NCI-H146 (cell line): Measurements from ENCODE around the gene ITFG1.

Experiments
- DNase-seq: peaks from one replicate; lab custom pipeline; 2025; lab: John Stamatoyannopoulos, UW

The ITFG1 gene

GRCh38 chr16:47460711-47461597 lies at the start of gene ITFG1, which contains the start of gene PHKB:
Gene ITFG1 (minus strand): TSS chr16:47461063. CDS start chr16:47461045, 18 bp downstream.
Gene PHKB (plus strand): TSS chr16:47461331. CDS start chr16:47461351, 20 bp downstream.
- DNase-seq: peak; percentile 88

GRCh38 chr16:47507701-47508100 lies 46.8 kb upstream of the ITFG1 start:
- no peak for DNase-seq

DNA sequence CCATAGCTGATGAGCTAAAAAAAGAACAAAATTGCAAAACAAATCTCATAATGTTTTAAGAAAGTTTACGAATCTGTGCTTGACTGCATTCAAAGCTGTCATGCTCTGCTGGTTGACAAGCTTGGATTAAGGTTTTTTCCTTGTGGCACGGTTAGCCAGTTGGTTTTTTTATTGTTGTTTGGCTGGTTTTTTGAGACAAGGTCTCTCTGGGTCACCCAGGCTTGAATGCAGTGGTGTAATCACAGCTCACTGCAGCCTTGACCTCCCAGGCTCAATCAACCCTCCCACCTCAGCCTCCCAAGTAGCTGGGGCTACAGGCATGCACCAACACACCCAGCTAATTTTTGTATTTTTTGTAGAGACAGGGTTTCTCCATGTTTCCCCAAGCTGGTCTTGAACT lies 45.9 kb upstream of the ITFG1 start:
- no peak for DNase-seq

GRCh38 chr16:47504599-47504998 lies 43.7 kb upstream of the ITFG1 start:
- no peak for DNase-seq

DNA sequence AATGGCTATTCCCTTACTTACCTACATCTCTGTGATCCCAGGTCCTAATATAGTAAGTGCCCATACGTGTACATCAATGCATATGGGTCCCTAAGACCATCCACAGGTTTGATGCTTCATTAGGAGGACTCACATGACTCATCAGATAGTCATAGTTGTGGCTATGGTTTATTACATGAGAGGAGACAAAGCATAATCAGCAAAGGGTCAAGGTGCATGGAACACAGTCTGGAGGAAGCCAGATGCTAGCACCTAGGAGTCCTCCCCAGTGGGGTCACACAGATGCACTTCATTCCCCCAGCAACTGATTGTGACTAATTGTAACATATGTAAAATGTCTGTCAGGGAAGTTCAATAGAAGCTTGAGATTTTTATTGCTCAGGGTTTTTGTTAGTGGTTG lies 43.1 kb upstream of the ITFG1 start:
- DNase-seq: no peak

DNA sequence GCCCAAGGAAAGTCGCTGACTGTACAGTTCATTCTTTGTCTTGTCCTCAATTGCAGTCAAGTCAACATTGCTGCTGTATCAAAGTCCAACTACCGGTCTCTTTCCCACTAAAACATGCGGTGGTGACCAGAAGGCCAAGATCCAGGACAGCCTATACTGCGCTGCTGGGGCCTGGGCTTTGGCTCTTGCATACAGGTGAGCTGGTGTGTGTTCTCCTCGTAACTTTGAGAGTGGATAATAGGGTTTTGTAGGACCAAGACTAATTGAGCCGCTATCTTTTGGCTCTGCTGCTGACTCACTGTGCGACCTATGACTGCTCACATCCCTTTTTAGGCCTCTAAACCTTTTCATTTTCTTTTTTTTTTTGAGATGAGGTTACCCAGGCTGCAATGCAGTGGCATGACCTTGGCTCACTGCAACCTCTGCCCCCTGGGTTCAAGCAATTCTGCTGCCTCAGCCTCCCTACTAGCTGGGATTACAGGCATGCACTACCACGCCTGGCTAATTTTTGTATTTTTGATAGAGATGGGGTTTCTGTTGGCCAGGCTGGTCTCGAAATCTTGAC lies 38.9 kb upstream of the ITFG1 start:
- DNase-seq: no peak

- DNase-seq: no peak
These were observed 38.3 kb upstream of the ITFG1 start for GRCh38 chr16:47499080-47499699.

- DNase-seq: no peak
These were observed 32.8 kb upstream of the ITFG1 start for GRCh38 chr16:47493381-47494337.

DNA sequence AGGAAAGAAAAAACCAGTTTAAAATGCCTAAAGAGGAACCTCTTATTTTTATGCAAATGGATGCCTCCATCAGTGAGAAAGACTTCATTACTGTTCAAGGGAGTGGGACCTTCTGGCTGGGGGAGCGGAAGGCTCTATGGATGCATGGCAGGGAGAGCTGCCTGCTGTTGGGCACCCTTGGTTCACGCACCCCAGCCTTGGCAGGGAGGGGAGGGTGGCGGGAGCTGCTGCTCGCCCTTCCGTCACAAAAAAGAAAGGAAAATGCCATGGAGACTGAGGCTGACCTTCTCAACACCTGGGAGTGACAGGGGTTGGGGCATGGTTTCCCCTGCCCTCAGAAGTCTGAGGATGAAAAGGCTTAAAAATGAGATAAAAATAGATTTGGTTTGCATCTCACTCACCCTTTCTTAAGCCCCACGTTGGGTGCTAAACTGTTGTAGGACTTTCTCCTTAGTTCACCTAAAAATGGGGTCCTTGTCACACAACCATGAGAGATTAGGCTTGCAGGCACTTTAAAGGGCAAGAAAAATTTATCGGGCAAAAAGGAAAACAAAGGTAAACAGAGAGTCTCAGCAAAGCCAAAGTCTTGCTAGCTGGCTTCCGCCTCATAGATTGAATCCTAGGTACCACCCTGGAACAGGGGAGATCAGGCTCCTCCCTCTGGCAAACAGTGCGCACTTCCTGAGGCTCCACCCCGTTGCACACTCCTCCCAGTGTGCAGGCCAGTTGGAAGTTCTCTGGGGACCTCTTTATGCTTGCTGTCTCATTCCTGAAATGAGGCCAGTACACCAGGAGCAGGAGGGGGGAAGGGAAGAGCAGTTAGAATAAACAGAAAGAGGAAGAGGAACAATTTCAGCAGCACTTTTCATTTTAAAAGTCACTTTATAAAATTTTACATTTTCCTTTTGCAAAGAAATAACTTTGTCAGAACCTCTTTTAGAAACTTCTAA lies 31.8 kb upstream of the ITFG1 start:
- DNase-seq: no peak

- DNase-seq: no peak
These were observed 31.2 kb upstream of the ITFG1 start for GRCh38 chr16:47492036-47492427.

GRCh38 chr16:47490471-47490870 lies 29.6 kb upstream of the ITFG1 start:
- no peak for DNase-seq

DNA sequence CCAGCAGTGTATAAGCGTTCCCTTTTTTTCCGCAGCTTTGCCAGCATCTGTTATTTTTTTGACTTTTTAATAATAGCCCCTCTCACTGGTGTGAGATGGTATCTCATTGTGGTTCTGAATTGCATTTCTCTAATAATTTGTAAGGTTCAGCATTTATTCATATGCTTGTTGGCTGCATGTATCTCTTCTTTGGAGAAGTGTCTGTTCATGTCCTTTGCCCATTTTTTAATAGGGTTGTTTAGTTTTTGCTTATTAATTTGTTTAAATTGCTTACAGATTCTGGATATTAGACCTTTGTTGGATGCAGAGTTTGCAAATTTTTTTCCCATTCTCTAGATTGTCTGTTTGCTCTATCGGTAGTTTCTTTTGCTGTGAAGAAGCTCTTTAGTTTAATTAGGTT lies 27.2 kb upstream of the ITFG1 start:
- no peak for DNase-seq

DNA sequence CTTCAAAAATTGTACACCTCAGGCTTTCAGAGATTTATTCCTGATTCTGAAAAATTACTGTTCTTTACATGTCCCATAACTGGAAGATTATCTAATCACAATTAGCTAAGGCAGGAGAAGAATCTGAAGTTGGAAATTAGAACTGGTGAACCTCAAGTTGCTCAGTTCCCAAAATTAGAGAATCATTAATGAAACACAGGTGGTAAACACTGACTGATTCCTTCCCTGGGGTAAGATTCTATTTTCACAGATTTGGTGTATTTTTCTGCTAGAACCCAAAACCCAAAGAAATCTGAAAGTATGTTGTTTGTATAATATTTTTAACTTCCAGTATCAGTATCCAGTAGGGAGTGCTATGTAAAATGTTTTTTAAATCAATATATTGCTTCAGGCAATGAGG lies 26.0 kb upstream of the ITFG1 start:
- no peak for DNase-seq

- no peak for DNase-seq
These were observed 22.8 kb upstream of the ITFG1 start for GRCh38 chr16:47483616-47484015.

DNA sequence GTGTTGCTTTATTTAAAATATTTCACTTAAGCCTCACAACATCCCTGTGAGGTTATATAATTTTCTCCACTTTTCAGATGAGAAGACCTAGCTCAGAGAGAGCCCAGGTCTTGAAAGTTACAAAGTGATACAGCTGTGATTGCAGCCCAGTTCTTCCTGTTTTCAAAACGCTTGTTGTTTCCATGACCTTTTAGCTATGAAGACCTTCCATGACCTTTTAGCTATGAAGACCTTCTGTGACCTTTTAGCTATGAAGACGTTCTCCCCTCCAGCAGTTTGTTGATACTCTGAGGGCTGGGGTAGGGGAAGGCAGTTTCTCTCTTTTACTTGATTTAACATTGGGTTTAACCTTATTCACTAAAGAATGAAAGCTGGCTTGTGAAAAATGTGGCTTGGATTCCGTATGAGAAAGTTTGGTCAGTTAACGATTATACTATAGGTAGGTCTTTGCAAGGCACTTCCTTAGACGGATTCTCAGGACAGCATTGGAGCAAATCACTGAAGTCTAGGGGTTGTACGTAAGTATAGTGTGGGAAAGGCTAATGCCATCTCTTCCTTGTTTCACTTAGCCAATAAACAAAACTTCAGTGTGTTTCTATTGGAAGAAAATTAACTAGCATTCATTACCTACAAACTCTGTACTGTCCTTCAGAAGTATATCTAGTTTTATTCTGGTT lies 21.0 kb upstream of the ITFG1 start:
- DNase-seq: no peak

GRCh38 chr16:47480410-47480809 lies 19.5 kb upstream of the ITFG1 start:
- DNase-seq: no peak

- DNase-seq: no peak
These were observed 16.8 kb upstream of the ITFG1 start for GRCh38 chr16:47477679-47478078.

DNA sequence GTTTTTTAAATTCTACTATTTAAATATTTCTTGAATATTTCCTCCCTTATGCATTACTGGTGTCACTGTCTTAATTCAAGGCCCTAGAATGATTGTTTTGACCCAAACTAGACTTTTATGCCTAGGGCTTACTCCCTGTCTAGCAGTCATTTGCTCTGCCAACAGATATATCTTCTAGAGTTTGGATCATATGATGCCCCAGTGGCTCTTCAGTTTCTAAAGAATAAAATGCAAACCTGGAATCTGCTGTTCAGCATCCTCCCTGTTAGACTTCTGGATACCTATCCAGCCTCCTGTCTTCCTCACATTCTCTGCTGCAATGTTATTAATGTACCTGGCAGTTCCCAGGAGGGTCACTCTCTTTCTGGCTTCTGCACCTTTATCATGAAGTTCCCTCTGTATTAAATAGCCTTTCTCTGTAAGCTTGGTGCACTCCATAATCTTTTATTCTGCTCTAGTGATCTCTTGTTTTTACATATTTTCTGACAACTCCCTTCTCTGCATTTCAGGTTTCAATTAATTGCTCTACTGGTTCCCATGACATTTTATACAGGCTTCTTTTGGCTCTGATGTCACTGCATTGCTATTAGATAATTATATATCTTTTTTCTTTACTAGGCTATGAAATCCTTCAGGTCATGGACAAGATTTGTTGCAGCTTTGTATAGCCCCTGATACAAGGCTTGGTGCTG lies 15.9 kb upstream of the ITFG1 start:
- no peak for DNase-seq

DNA sequence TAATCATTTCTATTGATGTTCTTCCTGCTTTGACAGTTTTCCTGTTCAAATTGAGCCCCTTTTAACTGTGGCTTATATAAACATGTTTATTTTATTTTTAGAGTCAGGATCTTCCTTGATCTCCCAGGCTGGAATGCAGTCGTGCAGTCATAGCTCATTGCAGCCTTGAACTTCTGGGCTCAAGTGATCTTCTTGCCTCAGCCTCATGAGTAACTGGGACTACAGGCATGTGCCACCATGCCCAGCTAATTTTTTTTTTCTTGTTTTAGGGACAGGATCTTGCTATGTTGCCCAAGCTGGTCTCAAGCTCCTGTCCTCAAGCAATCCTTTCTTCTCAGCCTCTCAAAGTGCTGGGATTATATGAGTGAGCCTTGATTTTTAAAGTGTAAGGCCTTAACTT lies 14.9 kb upstream of the ITFG1 start:
- DNase-seq: no peak

- DNase-seq: no peak
These were observed 12.9 kb upstream of the ITFG1 start for GRCh38 chr16:47473792-47474191.
